GM19468 (cell line): ENCODE results near the gene ZIC1.

Source experiments
- ATAC-seq: cut with Tn5 transposase; IDR thresholded peaks from one replicate; pipeline ENCODE4 v1.9.1; 2021; ENCODE audit warnings: mild to moderate bottlenecking, moderate library complexity, moderate number of reproducible peaks; ENCODE audit not compliant: unreplicated experiment; ENCODE audit errors: extremely low read depth

ZIC1 gene

DNA sequence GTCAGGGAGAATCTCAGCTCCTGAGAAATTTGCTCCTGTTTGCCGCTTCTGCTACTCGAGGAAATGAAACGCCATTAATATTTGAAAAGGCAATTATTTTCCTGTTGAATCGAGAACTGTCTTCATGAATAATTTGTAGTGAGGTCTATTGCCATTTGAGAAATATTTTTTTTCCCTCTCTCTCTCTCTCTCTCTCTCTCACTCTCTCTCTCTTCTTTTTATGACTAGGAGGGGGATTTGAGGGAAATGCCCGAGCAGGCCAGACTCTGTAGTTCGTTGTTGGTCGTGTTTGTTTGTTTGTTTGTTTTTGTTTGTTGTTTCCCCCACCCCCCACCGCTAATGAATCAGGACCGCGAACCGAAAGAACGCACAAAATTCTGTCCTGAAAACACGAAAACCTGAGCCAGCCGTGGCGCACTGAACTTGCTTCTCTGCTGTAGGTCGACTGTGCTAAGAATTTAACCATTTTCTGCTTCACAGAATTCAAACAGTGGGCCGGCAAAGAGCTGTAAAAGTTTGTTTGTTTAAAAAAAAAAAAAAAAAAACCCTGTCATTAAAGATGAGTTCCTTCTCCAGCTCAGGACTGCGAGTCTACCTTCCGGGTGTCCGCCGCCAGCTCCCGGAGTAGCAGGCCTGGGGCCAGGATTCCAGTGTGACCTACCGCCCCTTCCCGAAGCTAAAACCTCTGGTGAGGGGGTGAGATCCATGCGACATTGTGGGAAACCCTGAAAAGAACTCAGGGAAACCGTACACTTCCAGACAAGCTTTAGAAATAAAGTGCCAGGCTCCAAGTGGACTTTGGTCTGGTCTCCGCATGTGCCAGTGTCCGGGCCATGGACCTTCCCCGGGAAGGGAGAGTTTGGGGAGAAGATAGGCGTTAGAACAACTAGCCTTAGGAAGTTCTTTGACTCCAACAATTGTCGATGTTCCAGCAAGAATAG is 15.0 kb upstream of the ZIC1 start:
- no peak for ATAC-seq

- no peak for ATAC-seq
These were observed 14.3 kb upstream of the ZIC1 start for GRCh38 chr3:147394884-147395225.

DNA sequence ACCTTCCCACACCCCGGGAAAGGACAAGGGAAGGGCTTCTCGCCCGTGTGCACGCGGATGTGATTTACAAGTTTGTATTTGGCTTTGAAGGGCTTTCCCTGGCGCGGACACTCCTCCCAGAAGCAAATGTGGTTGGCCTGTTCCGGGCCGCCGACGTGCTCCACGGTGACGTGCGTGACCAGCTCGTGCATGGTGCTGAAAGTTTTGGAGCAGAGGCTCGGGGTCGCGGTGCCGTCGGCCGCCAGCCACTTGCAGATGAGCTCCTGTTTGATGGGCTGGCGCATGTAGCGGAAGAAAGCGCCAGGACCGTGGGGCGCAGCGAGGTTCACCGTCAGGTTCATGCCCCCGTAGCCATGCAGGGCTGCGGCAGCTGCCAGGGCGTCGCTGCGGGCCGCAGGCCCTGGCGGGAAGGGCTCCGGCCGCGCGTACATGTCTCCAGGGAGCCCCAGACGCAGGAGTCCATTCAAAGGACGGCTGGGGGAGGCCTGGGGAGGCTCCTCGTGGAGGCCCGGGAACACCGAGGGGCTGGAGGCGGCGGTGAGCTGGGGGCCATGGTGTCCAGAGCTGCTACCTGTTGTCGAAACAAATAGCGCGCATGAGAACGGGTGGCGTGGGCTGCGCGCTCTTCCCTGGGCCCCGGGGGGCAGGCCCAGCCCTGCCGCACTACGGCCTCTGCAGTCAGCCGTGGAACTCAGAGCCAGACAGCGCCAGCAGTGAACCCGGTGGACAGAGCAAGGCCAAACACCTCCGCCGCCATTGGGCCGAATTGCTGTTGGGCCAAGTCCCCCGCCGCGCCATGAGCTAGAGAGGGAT is 13.1 kb upstream of the ZIC1 start:
- ATAC-seq = no peak

DNA sequence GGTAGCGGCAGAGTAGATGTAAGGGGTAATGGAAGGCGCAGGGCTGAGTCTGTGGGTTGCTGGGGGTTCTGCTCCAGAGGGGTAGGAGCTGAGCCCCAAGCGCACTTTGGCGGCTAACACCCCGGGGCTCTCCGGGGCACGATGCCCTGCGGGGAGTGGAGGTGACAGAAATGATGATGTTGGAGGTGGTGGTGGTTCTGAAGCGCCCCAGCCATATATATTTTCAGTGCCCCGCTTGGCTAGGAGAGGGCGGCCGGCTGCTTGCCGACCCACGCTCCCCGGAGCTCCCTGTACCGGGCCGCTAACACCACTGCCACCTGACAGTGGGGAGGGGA is 12.5 kb upstream of the ZIC1 start:
- ATAC-seq = no peak

GRCh38 chr3:147397155-147397874 is 11.8 kb upstream of the ZIC1 start:
- ATAC-seq = no peak

DNA sequence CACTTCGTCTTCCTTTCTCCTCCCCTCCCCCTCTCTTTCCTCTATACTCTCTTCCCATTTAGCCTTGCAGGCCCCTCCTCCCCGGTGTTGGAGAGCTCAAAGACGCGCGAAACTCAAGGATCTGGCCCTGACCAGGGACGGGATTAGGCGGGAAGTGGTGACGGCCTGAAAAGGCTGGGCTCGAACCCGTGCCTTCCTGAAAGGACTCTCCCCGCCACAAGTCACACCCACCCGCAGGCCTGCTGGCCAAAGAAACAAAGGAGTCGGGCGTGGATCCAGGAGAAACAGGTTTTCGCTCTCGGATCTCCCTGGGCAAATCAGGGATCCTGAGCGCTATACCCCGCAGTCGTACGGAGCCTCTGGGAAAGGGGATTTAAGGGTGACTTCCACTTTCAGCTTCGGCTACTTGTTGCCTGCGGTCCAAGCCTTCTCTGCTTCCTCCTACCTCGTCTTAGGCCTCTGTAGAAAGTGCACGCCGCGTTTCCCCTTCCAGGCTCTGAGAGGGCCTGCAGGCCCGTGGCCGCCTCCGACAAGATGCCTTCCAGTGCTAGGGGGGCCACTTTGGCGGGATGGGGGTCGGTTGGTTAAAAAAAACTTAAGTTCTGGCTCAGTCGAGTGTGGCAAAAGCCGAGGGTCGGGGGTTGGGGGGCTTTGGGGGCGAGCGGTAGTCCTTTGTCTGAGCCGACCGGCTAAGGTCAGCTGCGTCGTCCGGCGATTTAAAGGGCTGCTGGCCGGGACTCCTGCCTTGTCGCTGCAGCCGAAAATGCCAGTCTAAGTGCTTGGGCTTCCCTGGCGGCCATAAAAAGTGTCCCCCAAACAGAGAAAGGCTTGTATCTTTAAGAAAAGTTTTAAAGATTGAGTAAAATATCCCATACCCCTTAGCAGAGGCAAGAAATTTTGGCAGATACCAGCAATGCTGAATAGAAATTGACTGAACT is 11.0 kb upstream of the ZIC1 start:
- no peak for ATAC-seq

GRCh38 chr3:147398813-147399534 is 10.2 kb upstream of the ZIC1 start:
- ATAC-seq = no peak

DNA sequence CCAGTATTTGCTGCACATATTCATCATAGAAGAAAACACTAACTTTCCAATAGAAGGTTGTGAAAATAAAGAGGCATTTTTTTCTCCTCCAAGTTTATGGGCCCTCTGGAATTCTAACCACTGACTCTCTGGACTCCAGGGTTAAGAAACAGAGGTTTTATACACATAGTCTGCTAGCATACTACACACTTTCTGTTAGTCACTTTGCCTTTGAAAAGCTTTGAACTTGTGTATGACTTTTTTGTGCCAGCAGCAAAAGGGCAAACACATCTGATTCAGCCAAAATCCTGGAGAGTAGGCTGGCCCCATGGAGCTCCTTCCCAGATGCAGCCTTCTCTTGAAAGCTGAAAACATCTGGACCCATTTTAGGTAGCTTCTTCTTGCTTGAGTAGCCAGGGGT is 9.1 kb upstream of the ZIC1 start:
- ATAC-seq = no peak

- no peak for ATAC-seq
These were observed 8.2 kb upstream of the ZIC1 start for GRCh38 chr3:147400999-147401398.

GRCh38 chr3:147401421-147401820 is 7.7 kb upstream of the ZIC1 start:
- no peak for ATAC-seq

DNA sequence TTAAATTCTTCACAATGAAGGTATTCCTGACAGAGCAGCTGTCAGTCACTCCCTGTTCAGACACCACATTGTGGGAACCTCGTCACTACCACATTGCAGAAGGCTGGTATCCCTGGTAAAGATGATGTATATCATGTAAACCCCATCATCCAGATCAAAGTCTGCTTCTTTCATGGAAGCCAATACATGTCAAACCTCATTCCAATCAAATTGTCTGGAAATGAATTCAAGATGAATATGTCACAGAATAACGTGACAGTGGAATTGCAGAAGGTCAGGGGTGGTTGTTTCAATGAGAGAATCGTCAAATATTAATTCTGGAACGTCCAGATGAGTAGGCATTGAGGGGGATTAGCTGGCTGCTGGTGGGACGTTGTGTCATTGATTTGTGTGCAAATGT is 7.0 kb upstream of the ZIC1 start:
- ATAC-seq = no peak

DNA sequence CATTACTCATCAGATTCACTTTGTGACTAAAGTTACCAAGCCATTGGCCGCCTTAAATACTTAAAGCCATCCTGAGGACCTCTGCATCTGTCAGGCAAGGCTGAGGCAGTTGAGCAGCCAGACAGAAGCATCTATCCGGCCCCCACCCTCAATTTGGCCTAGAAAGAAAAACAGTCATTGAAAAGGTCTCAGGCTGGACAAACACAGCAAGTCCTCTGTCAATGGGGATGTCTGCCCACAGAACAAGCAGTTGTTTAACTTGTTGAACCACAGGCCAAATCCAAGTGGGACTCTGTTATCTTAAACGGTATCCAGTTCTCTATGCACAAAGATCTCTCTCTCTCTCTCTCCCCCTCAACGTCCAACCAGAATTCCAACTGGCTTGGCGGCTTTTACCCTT is 5.7 kb upstream of the ZIC1 start:
- no peak for ATAC-seq

DNA sequence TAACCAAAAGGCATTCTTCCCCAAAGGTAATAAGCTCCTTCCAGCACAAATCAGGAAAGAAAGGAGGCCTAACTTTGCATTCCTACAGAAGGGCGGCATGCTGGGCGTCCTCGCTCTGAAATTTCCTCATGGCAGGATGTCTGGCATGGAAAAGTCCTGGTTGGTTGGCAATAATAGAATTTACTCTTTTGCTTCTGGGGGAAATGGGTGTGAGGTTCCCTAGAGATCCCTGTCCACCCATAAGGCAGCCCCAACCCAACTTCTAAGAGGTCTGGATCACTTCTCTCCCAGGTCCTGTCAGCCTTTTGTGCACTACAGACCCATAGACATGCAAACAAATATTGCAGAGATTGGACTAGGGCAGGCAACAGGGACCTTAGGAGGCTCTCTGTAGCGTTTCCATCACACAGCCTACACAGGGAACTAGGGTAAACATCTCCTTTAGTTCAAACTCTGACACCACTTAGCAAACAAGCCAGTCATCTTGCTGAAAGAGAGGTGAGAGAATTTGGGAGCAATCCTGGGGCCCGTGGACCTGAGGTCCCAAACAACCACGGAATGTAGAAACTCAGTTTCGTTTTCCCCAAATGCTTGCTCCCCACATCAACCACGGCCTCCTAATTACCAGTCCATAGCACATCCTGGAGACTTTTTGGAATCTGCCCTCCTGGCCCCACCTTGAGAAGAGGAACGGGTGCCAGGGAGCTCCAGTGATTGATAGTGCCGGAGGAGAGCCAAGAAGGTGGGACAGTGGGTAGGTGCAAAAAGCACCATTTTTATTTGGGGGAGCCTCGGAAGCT is 5.0 kb upstream of the ZIC1 start:
- ATAC-seq = no peak

DNA sequence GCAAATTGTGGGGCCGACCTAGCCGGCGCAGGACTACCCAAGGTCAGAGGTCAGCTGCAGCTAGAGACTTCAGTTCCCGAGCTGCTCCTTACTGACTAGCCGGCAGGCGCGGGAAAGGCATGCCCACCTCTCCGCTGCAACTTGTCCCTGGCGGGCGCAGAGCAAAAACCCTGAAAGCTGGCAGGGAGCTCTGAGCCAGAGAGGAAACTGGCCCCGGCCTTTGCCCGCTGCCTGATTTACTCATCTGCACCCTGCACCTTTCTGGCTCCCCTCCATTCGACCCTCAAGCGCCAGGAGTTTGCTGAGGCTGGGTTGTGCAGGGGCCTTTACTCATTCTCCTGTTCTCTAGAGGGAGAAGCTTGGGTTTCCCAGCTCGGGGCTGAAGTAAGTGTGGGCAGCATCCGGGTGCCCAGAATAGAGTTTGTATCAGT is 4.3 kb upstream of the ZIC1 start:
- ATAC-seq = no peak

DNA sequence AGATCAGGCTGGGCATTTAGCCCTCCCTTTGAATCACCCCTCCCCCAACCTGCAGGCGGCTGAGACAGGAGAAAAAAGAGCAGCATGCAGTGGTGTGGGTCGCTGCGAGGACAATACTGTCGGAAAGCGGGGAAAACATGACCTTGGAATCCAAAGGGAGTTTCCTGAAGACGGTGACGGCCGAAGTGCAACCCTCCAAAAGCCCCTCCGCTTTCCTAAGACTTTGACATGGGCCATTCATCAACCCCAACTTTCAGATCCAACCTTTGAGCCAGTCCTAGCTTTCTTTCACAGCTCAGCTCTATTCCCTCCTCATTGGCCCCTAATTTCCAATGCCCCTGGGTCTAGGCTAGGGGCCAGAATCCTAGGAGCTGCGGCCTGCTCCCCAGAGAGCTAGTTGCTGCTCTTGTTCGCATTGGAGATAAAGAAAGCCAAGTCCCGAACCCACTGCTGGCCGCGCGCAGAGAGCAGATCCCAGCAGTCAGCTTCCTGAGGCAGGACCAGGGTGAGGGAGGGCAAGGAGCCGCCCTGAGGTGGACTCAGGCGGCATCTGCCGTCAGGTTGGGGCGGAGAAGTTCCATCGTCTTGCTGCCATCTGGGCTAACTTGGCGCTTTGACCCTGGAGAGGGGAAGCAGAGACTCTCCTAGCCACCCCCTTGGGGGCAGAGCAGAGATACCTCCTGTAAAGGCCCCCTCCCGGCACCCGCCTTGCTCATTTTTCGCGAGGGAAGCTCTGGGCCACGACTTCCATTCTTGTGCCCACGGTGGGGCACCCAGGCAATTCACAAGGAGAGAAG is 3.7 kb upstream of the ZIC1 start:
- no peak for ATAC-seq

GRCh38 chr3:147406028-147406931 is 2.9 kb upstream of the ZIC1 start, which contains the start of gene ZIC4:
TSS of gene ZIC4 (minus strand) at chr3:147406543. CDS start at chr3:147402797, 3,746 bp downstream.
- ATAC-seq = no peak

- no peak for ATAC-seq
These were observed 2.1 kb upstream of the ZIC1 start for GRCh38 chr3:147407114-147407497.
